Kidney (tissue), 14 donors: ENCODE data around the gene ADAMTSL3. TPM values are rescaled to one million over a fixed set of nuclear protein-coding genes. Genes with fewer than 3 reads are reported as not detected.
"Not testable (repeated sequence)": the region's sequence is repeated elsewhere in the genome, so short reads cannot be mapped to it uniquely, and the experiment has no call there.

Source experiments
- DNase-seq, 5 donors: peaks; one replicate each; pipeline ENCODE4 v3.0.0-alpha.2; 2013 to 2020
- FAIRE-seq: peaks from 2 replicates; lab custom pipeline; 2012; peaks lifted over from hg19 to GRCh38; lab: Jason Lieb, UNC
- H3K27ac ChIP-seq, 2 donors: one replicate each; pipeline ENCODE4 v1.7.0; 2013; ENCODE audit warnings: low read depth in 2 of 2, low read length in 2 of 2, inconsistent platforms in 1 of 2
- H3K27me3 ChIP-seq: one replicate; pipeline ENCODE4 v1.7.1; 2013; ENCODE audit warnings: low read length, inconsistent platforms; ENCODE audit not compliant: control insufficient read depth, insufficient read depth
- H3K36me3 ChIP-seq, 3 donors: one replicate each; pipeline versions ENCODE4 v1.7.0 to v1.7.1; 2013; ENCODE audit warnings: low read length in 3 of 3, control low read depth in 1 of 3, inconsistent platforms in 1 of 3; ENCODE audit not compliant: insufficient read depth in 3 of 3, control insufficient read depth in 2 of 3
- H3K4me1 ChIP-seq, 3 donors: one replicate each; pipeline versions ENCODE4 v1.7.0 to v1.7.1; 2013; ENCODE audit warnings: low read length in 3 of 3, inconsistent platforms in 1 of 3, low read depth in 1 of 3; ENCODE audit not compliant: control insufficient read depth in 2 of 3, insufficient read depth in 2 of 3
- H3K4me3 ChIP-seq, 3 donors: one replicate each; pipeline versions ENCODE4 v1.7.0 to v1.8.1; 2013; ENCODE audit warnings: low read length in 3 of 3, control low read depth in 1 of 3, inconsistent platforms in 1 of 3
- H3K9ac ChIP-seq, 3 donors: one replicate each; pipeline versions ENCODE4 v1.7.0 to v1.7.1; 2013; ENCODE audit warnings: low read length in 3 of 3, control low read depth in 1 of 3, inconsistent platforms in 1 of 3
- H3K9me3 ChIP-seq, 3 donors: one replicate each; pipeline versions ENCODE4 v1.7.0 to v1.7.1; 2013; ENCODE audit warnings: low read length in 3 of 3, control low read depth in 1 of 3, inconsistent platforms in 1 of 3; ENCODE audit not compliant: control insufficient read depth in 2 of 3, insufficient read depth in 1 of 3
- CTCF ChIP-seq: IDR thresholded peaks from 3 replicates; pipeline ENCODE4 v1.5.1; 2012; ENCODE audit warnings: mild to moderate bottlenecking, moderate library complexity, borderline replicate concordance; ENCODE audit not compliant: insufficient read depth; ENCODE audit errors: extremely low read depth
- intact Hi-C: fragments of 100-400 bp; cut with DNase I; formaldehyde crosslinking; loops from one replicate; pipeline ENCODE4 v1.11.1; 2022
- polyA plus RNA-seq: library from polyadenylated mRNA; stranded (reverse); fragments of 350-450 nt; fragmentation: Illumina TruSeq; extraction: RNeasy Lipid Tissue Mini Kit (QIAGEN cat#74804); gene quantifications from one replicate; pipeline ENCODE4 v1.2.3, GENCODE V29; 2014; ENCODE audit warnings: low read depth, low replicate concordance; ENCODE audit not compliant: insufficient read depth
- total RNA-seq: library from RNA; stranded (reverse); fragmentation: NEBNext Ultra II Directional; extraction: Animal tissue kit (Norgen Biotek cat#: 25700); gene quantifications from one replicate; pipeline ENCODE4 v1.2.1, GENCODE V29; 2021
- donor health status: control.
- donor health status: control.
- donor health status: control.
- donor health status: control.
- donor health status: control.
- donor health status: DM: yes; HTN: yes; CAD: no.
- donor health status: Normal renal cell carcinoma (clear cell type).

ADAMTSL3 gene
- total and polyA plus RNA-seq, 2 donors from 2014 or later: 1.6 to 23.4 TPM

DNA sequence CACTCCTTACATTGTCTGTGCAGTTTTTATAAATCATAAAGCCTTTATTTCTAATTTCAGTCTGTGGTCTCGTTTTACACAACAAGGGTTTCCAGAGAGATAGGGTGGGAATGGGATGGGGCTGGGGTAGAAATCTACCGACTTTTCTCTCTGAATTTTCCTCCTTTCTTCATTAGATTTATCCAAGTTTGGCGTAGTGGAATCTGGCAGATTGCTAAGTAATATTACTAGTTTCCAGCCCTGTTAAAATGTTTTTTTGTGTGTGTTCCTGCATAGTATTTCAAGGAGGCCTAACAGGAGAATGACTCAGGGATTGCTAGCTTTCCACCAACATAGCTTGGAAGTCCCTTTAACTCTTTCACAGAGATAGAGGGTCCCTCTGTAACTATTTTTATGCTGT lies 396.2 kb downstream of the ADAMTSL3 start:
- no peak for FAIRE-seq
- intact Hi-C loops: no loop called here
- Histone ChIP-seq H3K9ac (no peak overlapping the region), H3K27ac (no peak overlapping the region), H3K9me3 (peaks cover 0 to 2% (median 0%) of the 10 kb centered on the region in 3 donors), H3K27me3 (no peaks in the 10 kb centered on the region), H3K36me3 (no peaks in the 10 kb centered on the region), H3K4me3 (no peak overlapping the region), H3K4me1 (no peaks in the 10 kb centered on the region)
- no peak for TF ChIP-seq CTCF
- no peak for DNase-seq

DNA sequence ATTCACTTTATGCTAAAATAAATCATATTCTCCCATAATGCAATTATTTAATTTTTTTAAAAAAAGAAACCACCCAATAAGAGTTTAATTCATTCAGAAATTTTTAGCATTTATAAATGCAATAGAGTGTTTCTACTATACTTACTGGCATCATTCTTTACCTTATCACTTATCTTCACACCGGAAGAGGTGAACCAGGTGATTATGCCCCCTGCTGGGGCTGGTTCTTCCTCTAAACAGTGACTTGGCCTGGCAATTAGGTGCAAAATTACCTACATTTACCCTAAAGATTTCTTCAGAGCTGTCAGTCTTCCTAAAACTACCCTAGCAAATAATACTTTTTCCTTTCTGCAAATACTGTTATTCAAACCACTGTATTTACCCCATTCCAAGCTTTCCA lies 397.2 kb downstream of the ADAMTSL3 start:
- H3K9ac ChIP-seq, H3K27ac ChIP-seq, DNase-seq, H3K4me3 ChIP-seq, H3K4me1 ChIP-seq, H3K27me3 ChIP-seq, H3K36me3 ChIP-seq, intact Hi-C loops, FAIRE-seq, H3K9me3 ChIP-seq: not testable (repeated sequence)

DNA sequence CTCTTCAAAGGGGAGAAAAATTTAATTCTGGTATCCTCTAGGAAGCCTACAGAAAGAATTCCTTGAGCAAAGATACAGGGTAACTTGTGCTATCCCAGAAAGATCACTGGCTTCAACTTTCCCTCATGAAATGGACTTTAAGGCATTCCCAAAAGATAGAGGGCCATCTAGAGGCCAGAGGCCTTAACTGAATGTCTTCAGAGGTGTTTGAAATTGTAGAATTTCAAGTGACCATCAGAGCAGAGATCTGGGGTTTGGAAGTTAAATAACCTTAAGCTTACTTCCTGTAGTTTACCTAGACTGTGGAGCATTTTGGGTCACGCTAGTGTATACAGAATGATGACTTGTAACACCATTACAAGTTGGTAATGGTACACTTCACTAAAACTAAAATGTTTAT lies 400.6 kb downstream of the ADAMTSL3 start:
- H3K36me3 ChIP-seq, H3K27me3 ChIP-seq, H3K9ac ChIP-seq, H3K9me3 ChIP-seq, H3K27ac ChIP-seq, FAIRE-seq, H3K4me1 ChIP-seq, DNase-seq, H3K4me3 ChIP-seq, intact Hi-C loops: not testable (repeated sequence)

- Histone ChIP-seq H3K9me3 (peaks cover 0 to 4% (median 2%) of the 10 kb centered on the region in 3 donors), H3K36me3 (no peaks in the 10 kb centered on the region), H3K4me3 (no peak overlapping the region), H3K27me3 (no peaks in the 10 kb centered on the region), H3K9ac (no peak overlapping the region), H3K27ac (no peak overlapping the region), H3K4me1 (no peaks in the 10 kb centered on the region)
- DNase-seq: no peak
- intact Hi-C loops: no loop called here
- FAIRE-seq: no peak
- TF ChIP-seq CTCF: no peak
These were observed 403.9 kb downstream of the ADAMTSL3 start for GRCh38 chr15:84057714-84058331.

- FAIRE-seq, H3K4me1 ChIP-seq, H3K27me3 ChIP-seq, H3K4me3 ChIP-seq, DNase-seq, H3K9ac ChIP-seq, H3K36me3 ChIP-seq, intact Hi-C loops, H3K27ac ChIP-seq: not testable (repeated sequence)
- peaks cover 0 to 17% (median 5%) of the 10 kb centered on the region in 3 donors for H3K9me3 ChIP-seq
These were observed 409.8 kb downstream of the ADAMTSL3 start for GRCh38 chr15:84063674-84064073.

DNA sequence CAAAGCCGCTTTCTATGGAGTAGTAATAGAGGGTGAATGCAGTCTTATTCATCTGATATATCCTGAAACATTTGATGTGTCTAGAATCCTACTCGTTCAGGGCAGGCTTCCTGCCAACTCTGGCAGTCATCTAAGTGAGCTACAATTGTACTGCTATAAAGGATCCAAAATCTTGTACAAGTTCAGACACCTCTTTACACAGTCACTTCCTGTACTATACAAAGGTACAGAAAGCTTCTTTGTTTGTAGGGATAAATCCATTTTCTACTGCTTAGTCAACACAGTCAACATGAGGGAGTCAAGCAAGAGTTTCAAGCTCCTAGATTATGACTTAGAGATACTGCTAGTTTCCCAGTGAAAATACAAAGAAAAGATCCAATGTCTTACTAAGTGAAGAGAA lies 414.8 kb downstream of the ADAMTSL3 start:
- H3K27ac ChIP-seq, H3K9me3 ChIP-seq, H3K4me3 ChIP-seq, FAIRE-seq, DNase-seq, H3K36me3 ChIP-seq, H3K4me1 ChIP-seq, H3K27me3 ChIP-seq, intact Hi-C loops, H3K9ac ChIP-seq: not testable (repeated sequence)

GRCh38 chr15:84078038-84078437 lies 424.1 kb downstream of the ADAMTSL3 start:
- H3K9ac ChIP-seq, H3K4me3 ChIP-seq, intact Hi-C loops, H3K9me3 ChIP-seq, FAIRE-seq, H3K36me3 ChIP-seq, H3K27me3 ChIP-seq, DNase-seq, H3K27ac ChIP-seq, H3K4me1 ChIP-seq: not testable (repeated sequence)
